Activated CD8-positive, alpha-beta T cell treated with anti-CD3 and anti-CD28 coated beads, Interleukin-2, amount 10 ng/mL, durations not matched to agents 7 days and 5 days (primary cell): ENCODE measurements around the gene COPA. TPM values are rescaled to one million over a fixed set of nuclear protein-coding genes. Genes with fewer than 3 reads are reported as not detected.
"Not testable (repeated sequence)": the region's sequence is repeated elsewhere in the genome, so short reads cannot be mapped to it uniquely, and the experiment has no call there.

Experiments
- ATAC-seq: fragments of 150-1000 bp; cut with Tn5 transposase; one replicate; pipeline ENCODE4 v1.10.0; 2021; ENCODE audit warnings: moderate library complexity
- CTCF ChIA-PET: fragments of 350-600 bp; sonication (Branson Sonifier 250); formaldehyde crosslinking; loops from one replicate; lab custom pipeline; 2021; ENCODE audit warnings: antibody characterized with exemption; lab: Charles Lee
- POLR2A ChIA-PET: fragments of 350-600 bp; sonication (Branson Sonifier 250); formaldehyde crosslinking; loops from one replicate; lab custom pipeline; 2021; ENCODE audit warnings: antibody characterized with exemption; lab: Charles Lee
- DNase-seq: peaks from one replicate; pipeline ENCODE4 v3.0.0-alpha.2; 2020
- H3K27ac Mint-ChIP-seq: one replicate; pipeline ENCODE4 v1.8.0; 2021; ENCODE audit warnings: mild to moderate bottlenecking, mixed read lengths
- H3K27me3 Mint-ChIP-seq: one replicate; pipeline ENCODE4 v1.8.0; 2021; ENCODE audit warnings: low read depth, mixed read lengths
- H3K36me3 Mint-ChIP-seq: one replicate; pipeline ENCODE4 v1.8.0; 2021; ENCODE audit warnings: low read depth, mixed read lengths
- H3K4me1 Mint-ChIP-seq: one replicate; pipeline ENCODE4 v1.8.0; 2021; ENCODE audit warnings: low read depth, mixed read lengths
- H3K4me3 Mint-ChIP-seq: one replicate; pipeline ENCODE4 v1.8.0; 2021; ENCODE audit warnings: mild to moderate bottlenecking, mixed read lengths
- H3K9me3 Mint-ChIP-seq: one replicate; pipeline ENCODE4 v1.8.0; 2022; ENCODE audit warnings: mixed read lengths; ENCODE audit not compliant: insufficient read depth
- total RNA-seq, 2 experiments: library from RNA; stranded (reverse); gene quantifications; one replicate each; pipeline ENCODE4 v1.2.3, GENCODE V29; 2021

COPA gene
- total RNA-seq, 2 experiments from 2014 or later: 121 to 128 TPM

DNA sequence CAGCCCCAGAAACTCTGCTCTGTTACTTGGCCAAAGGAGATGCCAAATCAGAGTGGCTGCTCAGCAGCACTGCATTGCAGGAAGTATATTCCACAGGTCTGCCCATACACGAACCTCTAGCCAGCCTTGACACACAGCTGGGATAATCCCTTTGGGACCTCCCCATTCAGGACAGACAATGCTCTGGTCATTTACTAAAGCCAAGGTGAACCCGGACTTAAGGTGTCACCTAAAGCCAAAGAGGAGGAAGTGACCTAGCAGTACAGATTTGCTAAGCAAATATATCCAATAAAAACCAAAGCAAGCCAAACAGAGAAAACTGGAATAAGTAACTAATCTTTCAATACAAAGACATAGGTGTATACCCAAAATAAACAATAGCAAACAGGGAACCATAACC, 27.7 kb downstream of the COPA start:
- CTCF ChIA-PET: interaction anchor here (2.1 kb wide), 1 partner anchor 24 kb away, joined by 13 read pairs; no protein-coding TSS in a partner anchor

GRCh38 chr1:160309571-160309970, 33.5 kb downstream of the COPA start:
- ChIA-PET POLR2A (no interaction called here), CTCF (no interaction called here)
- no peaks in the 10 kb centered on the region for H3K4me1 Mint-ChIP-seq
- H3K4me3 Mint-ChIP-seq: no peak overlapping the region
- H3K27me3 Mint-ChIP-seq: no peaks in the 10 kb centered on the region
- no peaks in the 10 kb centered on the region for H3K9me3 Mint-ChIP-seq
- no peak for DNase-seq
- H3K27ac Mint-ChIP-seq: no peak overlapping the region
- no peak for ATAC-seq
- peaks cover 69% of the 10 kb centered on the region for H3K36me3 Mint-ChIP-seq

More for the DNA sequence above, 27.7 kb downstream of the COPA start:
- POLR2A ChIA-PET: interaction anchor here (0.6 kb wide), 1 partner anchor 368 kb away, joined by 4 read pairs; no protein-coding TSS in a partner anchor
- ATAC-seq: no peak
- Mint-ChIP-seq H3K27me3 (no peaks in the 10 kb centered on the region), H3K27ac (peak overlapping the region; percentile 21), H3K9me3 (no peaks in the 10 kb centered on the region), H3K36me3 (peaks cover 77% of the 10 kb centered on the region), H3K4me1 (no peaks in the 10 kb centered on the region), H3K4me3 (no peak overlapping the region)
- no peak for DNase-seq

GRCh38 chr1:160309185-160309557, 33.9 kb downstream of the COPA start:
- no peaks in the 10 kb centered on the region for H3K4me1 Mint-ChIP-seq
- ATAC-seq: no peak
- H3K27ac Mint-ChIP-seq: no peak overlapping the region
- H3K27me3 Mint-ChIP-seq: no peaks in the 10 kb centered on the region
- DNase-seq: no peak
- peaks cover 68% of the 10 kb centered on the region for H3K36me3 Mint-ChIP-seq
- ChIA-PET CTCF (interaction anchor here (2.0 kb wide), 1 partner anchor 18 kb away, joined by 14 read pairs; no protein-coding TSS in a partner anchor), POLR2A (no interaction called here)
- no peaks in the 10 kb centered on the region for H3K9me3 Mint-ChIP-seq
- H3K4me3 Mint-ChIP-seq: no peak overlapping the region

DNA sequence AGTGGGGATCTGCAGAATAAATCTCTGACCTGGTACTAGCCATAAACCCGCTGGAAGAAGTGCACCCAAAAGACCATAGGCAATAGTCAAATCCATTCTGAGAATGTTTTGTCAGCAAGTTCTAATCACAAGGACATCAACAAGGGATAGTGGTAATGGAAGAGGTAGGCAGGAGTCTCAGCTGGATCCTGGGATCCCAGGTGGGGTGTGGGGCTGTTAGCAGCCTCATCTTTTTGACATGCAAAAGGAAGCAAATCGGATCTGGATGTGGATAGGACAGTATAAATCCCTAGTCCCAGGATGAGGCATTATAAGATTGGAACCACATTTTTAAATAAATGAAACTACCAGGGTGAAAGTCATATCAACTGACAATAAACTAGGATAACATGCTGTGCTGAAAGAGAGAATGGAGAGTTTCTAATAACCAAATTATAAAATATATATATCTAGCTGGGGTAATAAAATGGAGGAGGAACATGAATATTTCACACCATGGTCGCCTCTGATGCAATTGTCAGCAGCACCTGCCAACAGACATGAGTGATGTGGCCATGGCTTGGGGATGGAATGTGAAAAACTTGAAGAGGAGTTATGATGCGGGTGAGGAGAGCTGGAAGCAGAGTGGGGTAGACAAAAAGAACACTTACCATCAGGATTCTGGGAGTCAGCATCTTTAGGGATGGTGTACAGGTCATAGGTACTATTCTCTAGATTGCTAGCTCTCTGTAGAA, 34.4 kb downstream of the COPA start:
- Mint-ChIP-seq H3K4me1 (no peaks in the 10 kb centered on the region), H3K9me3 (no peaks in the 10 kb centered on the region), H3K27ac (no peak overlapping the region), H3K36me3 (peaks cover 65% of the 10 kb centered on the region), H3K27me3 (no peaks in the 10 kb centered on the region), H3K4me3 (no peak overlapping the region)
- CTCF ChIA-PET: interaction anchor here (1.6 to 2.0 kb wide), 2 partner anchors 17 to 57 kb away, joined by 3 to 14 read pairs; no protein-coding TSS in a partner anchor
- POLR2A ChIA-PET: no interaction called here
- ATAC-seq (no peak), DNase-seq (no peak)

- POLR2A ChIA-PET: no interaction called here
- ATAC-seq (no peak), DNase-seq (no peak)
- H3K36me3 Mint-ChIP-seq: peaks cover 64% of the 10 kb centered on the region
- no peaks in the 10 kb centered on the region for H3K4me1 Mint-ChIP-seq
- CTCF ChIA-PET: interaction anchor here (1.6 to 2.0 kb wide), 2 partner anchors 16 to 55 kb away, joined by 3 to 14 read pairs; no protein-coding TSS in a partner anchor
- H3K27ac Mint-ChIP-seq: no peak overlapping the region
- H3K27me3 Mint-ChIP-seq: no peaks in the 10 kb centered on the region
- H3K9me3 Mint-ChIP-seq: no peaks in the 10 kb centered on the region
- no peak overlapping the region for H3K4me3 Mint-ChIP-seq
Measured at GRCh38 chr1:160307118-160307791, 35.8 kb downstream of the COPA start.

DNA sequence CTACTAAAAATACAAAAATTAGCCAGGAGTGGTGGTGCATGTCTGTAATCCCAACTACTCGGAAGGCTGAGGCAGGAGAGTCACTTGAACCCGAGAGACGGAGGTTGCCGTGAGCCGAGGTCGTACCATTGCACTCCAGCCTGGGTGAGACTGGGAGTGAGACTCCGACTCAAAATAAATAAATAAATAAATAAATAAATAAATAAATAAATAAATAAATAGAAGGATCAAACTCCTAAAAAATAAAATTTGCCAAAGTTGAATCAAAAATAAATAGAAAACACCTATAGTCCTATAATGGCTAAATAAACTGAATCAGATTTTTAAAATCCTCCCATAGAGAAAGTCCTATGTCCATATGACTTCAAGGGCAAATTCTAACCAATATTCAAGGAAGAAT, 42.9 kb downstream of the COPA start:
- no peaks in the 10 kb centered on the region for H3K9me3 Mint-ChIP-seq
- ChIA-PET CTCF (interaction anchor here (1.9 kb wide), 1 partner anchor 8 kb away, joined by 21 read pairs; no protein-coding TSS in a partner anchor), POLR2A (interaction anchor here (1.3 kb wide), 1 partner anchor 16 kb away, joined by 3 read pairs; the partner anchor contains the start of gene PEX19)
- no peaks in the 10 kb centered on the region for H3K4me1 Mint-ChIP-seq
- no peak for ATAC-seq
- peaks cover 52% of the 10 kb centered on the region for H3K36me3 Mint-ChIP-seq
- H3K27me3 Mint-ChIP-seq: no peaks in the 10 kb centered on the region
- no peak overlapping the region for H3K27ac Mint-ChIP-seq
- DNase-seq: no peak
- no peak overlapping the region for H3K4me3 Mint-ChIP-seq

- CTCF ChIA-PET: interaction anchor here (0.9 to 1.8 kb wide), 3 partner anchors 44 to 103 kb away, joined by 3 to 4 read pairs (median 3); no protein-coding TSS in a partner anchor
- H3K36me3 Mint-ChIP-seq: peaks cover 74% of the 10 kb centered on the region
- no peaks in the 10 kb centered on the region for H3K9me3 Mint-ChIP-seq
- ATAC-seq (no peak), DNase-seq (no peak)
- no peaks in the 10 kb centered on the region for H3K4me1 Mint-ChIP-seq
- POLR2A ChIA-PET: interaction anchor here (1.4 kb wide), 1 partner anchor 11 kb away, joined by 4 read pairs; the partner anchor contains the start of gene PEX19
- no peaks in the 10 kb centered on the region for H3K27me3 Mint-ChIP-seq
- H3K4me3 Mint-ChIP-seq: no peak overlapping the region
- H3K27ac Mint-ChIP-seq: no peak overlapping the region
Measured at GRCh38 chr1:160296036-160296435, 47.0 kb downstream of the COPA start.

DNA sequence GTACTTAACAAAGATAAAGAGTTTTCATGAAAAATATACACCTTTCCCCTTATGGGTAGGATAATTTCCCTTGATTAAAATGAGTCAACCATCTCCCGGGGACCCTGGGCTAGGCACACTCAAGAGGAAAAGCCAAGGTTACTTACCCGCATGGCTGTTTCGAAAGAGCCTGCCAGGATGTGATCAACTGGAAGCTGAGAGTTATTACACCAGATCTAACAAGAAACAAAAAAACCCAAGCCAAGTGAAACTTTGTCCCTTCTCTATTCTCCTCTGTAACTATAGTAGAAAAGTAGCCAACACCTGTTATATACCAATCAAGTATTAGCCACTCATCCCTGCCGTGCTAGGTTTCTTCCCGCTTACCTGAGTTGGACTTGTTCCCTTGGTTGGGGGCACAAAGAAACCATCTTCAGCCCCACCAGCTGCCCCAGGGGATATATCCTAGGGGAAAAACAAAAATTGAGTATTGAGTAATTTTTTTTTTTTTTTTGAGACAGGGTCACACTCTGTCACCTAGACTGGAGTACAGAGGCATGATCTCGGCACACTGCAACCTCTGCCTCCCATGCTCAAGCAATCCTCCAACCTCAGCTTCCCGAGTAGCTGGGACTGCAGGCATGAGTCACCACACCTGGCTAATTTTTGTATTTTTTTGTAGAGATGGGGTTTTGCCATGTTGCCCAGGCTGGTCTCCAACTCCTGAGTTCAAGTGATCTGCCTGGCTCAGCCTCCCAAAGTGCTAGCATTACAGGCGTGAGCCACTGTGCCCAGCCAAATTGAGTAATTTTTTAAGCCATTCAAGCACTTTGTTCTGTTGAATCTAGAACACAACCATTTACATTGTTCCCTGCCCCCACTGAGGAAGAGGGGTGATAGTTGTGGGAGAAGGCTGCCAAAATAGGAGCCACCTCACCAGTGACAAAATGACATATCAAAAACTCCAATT, 49.8 kb downstream of the COPA start:
- ChIA-PET CTCF (interaction anchor here (2.2 to 5.9 kb wide), 12 partner anchors 8 to 208 kb away, joined by 10 to 109 read pairs (median 20); partner anchors contain the start of genes CASQ1 and DCAF8), POLR2A (interaction anchor here (0.6 to 1.6 kb wide), 2 partner anchors 9 to 258 kb away, joined by 3 read pairs; no protein-coding TSS in a partner anchor)
- no peaks in the 10 kb centered on the region for H3K4me1 Mint-ChIP-seq
- H3K4me3 Mint-ChIP-seq: no peak overlapping the region
- no peak for DNase-seq
- H3K27ac Mint-ChIP-seq: peak overlapping the region; percentile 23
- no peak for ATAC-seq
- peaks cover 79% of the 10 kb centered on the region for H3K36me3 Mint-ChIP-seq
- no peaks in the 10 kb centered on the region for H3K9me3 Mint-ChIP-seq
- H3K27me3 Mint-ChIP-seq: no peaks in the 10 kb centered on the region

GRCh38 chr1:160291248-160292220, 51.5 kb downstream of the COPA start:
- peak; percentile 90 for ATAC-seq
- POLR2A ChIA-PET: interaction anchor here (0.6 to 1.6 kb wide), 7 partner anchors 10 to 193 kb away, joined by 3 to 5 read pairs (median 3); partner anchors contain the start of genes DCAF8 and IGSF8
- H3K27ac Mint-ChIP-seq: no peak overlapping the region

DNA sequence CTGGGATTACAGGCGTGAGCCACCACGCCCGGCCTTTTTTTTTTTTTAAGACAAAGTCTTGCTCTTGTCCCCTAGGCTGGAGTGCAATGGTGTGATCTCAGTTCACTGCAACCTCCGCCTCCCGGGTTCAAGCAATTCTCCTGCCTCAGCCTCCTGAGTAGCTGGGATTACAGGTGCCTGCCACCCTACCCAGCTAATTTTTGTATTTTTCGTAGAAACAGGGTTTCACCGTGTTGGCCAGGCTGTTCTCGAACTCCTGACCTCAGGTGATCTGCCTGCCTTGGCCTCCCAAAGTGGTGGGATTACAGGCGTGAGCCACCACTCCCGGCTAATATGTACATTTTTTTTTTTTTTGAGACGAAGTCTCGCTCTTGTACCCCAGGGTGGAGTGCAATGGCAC, 55.3 kb downstream of the COPA start:
- DNase-seq, H3K27me3 Mint-ChIP-seq, H3K27ac Mint-ChIP-seq, POLR2A ChIA-PET, ATAC-seq, H3K9me3 Mint-ChIP-seq, H3K4me3 Mint-ChIP-seq: not testable (repeated sequence)
- CTCF ChIA-PET: interaction anchor here (0.6 to 1.5 kb wide), 4 partner anchors 95 to 704 kb away, joined by 3 to 7 read pairs (median 4); no protein-coding TSS in a partner anchor
- H3K36me3 Mint-ChIP-seq: peaks cover 34% of the 10 kb centered on the region
- peaks cover 20% of the 10 kb centered on the region for H3K4me1 Mint-ChIP-seq

More at GRCh38 chr1:160291248-160292220, 51.5 kb downstream of the COPA start:
- Mint-ChIP-seq H3K36me3 (peaks cover 65% of the 10 kb centered on the region), H3K9me3 (no peaks in the 10 kb centered on the region), H3K4me1 (no peaks in the 10 kb centered on the region), H3K27me3 (no peaks in the 10 kb centered on the region), H3K4me3 (no peak overlapping the region)
- CTCF ChIA-PET: interaction anchor here (0.6 to 5.9 kb wide), 74 partner anchors 9 to 333 kb away, joined by 3 to 109 read pairs (median 7); partner anchors contain the start of genes CASQ1, DCAF8, IGSF8 and PEA15
- DNase-seq: peak; percentile 78
